HG02970 (cell line): ENCODE measurements around the gene SAMD5.

Experiments
- ATAC-seq: cut with Tn5 transposase; IDR thresholded peaks from one replicate; pipeline ENCODE4 v1.9.1; 2021; ENCODE audit warnings: mild to moderate bottlenecking, moderate library complexity, moderate number of reproducible peaks; ENCODE audit not compliant: unreplicated experiment, low FRiP score

Gene SAMD5

GRCh38 chr6:147564556-147564955 lies 56.1 kb downstream of the SAMD5 start:
- ATAC-seq, result no peak

- no peak for ATAC-seq
These were observed 57.9 kb downstream of the SAMD5 start for GRCh38 chr6:147566244-147566898.

DNA sequence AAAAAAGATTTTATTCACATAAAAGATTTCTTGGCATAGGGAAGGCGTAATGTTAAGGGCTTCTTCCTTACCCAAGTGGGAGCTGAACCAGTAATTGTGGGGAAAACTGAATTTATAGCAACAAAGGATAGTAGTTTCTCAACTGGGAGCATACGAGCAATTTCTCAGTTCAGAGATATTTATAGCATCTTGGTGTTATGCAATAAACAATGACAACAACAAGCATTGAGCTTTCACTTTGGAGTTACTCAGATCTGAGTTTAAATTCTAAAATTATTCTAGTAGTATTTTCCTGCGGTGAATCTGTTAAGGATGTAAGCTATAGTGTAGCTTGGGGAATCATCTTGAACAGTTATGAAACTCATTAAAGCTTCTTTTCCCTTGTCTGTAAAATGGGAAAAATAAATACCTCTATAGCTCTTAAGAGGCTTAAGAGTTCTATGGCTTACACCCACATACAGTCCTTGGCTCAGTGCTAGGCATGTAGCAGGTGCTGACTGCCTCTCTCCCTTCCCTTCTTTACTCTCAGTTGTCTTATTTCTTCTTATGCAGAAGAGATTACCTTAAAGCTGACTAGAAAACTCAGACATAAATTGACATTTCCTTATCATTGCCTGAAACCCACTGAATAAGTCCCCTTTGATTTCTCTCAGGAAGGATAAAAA lies 58.8 kb downstream of the SAMD5 start:
- no peak for ATAC-seq

DNA sequence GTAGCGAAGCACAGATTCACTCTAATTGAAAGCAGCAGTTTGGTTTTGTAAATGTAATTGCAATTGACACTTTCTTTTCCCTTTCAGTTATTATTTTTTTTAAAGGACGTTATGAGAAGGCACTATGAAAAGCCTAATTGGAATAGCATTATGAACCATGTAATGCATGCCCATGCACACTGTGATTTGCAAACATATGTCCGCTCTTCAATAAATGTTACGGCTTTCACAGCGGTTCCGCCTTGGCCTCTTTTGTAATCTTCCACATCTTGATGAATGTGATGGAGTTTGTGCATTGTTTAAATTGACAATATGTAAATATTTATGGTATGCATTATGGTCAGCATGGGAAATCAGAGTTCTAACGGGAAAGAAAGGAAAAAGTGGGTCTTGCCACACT lies 61.3 kb downstream of the SAMD5 start:
- no peak for ATAC-seq

GRCh38 chr6:147570681-147571080 lies 62.2 kb downstream of the SAMD5 start:
- no peak for ATAC-seq

DNA sequence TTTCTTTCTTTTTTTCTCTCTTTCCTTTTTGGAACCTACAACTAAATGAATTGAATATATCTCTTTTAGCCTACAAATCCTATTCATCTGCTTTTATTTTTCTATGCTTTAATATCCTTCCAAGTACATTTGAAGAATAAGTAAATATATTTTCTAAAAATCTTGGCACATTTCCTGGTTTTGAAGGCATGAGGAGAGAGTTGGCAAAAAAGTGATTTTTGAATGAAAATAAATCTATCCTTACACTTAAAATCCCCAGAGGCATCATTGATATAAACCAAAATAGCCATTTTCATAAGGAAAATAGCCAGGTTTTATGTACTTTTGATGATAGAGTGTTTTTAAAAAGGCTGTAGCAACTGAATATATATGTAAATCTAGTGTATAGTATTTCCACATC lies 69.0 kb downstream of the SAMD5 start:
- ATAC-seq, result no peak

DNA sequence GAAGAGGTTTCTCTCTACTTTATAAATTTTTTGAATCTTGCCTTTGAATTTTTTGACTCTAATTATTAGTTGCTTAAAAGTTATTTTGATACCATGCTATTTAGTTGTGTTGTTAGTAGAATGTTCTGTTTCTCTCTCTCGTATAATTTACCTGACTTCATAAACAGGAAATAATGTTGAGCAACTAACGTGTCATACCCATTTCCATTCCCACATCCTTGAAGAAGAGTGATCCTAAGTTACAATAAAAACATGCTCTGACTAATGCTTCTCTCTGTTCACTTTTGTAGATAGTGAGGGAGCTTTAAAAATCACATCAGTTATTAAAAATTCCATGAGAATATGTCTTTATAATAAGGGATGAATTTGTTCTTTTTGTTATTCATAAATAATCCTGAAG lies 69.7 kb downstream of the SAMD5 start:
- ATAC-seq, result no peak

- ATAC-seq, result no peak
These were observed 70.4 kb downstream of the SAMD5 start for GRCh38 chr6:147578883-147579282.

- no peak for ATAC-seq
These were observed 71.2 kb downstream of the SAMD5 start for GRCh38 chr6:147579667-147580066.

DNA sequence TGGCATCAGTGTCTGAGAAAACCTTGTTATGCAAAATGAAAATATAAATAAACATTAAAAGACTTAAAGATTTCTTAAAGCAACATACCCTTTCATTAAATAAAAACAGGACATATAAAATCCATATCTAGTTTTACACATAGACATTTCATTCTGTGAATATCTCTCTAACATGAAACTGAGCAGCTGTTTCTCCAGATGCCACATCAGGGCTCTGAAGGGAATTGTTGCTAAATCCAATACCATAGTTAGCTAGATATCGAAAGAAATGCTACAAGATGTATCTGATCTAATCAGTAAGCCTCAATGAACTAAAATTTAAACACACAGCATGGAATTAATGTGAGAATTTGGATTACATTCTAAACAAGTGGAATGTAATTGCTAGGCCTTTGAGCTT lies 74.5 kb downstream of the SAMD5 start:
- no peak for ATAC-seq

DNA sequence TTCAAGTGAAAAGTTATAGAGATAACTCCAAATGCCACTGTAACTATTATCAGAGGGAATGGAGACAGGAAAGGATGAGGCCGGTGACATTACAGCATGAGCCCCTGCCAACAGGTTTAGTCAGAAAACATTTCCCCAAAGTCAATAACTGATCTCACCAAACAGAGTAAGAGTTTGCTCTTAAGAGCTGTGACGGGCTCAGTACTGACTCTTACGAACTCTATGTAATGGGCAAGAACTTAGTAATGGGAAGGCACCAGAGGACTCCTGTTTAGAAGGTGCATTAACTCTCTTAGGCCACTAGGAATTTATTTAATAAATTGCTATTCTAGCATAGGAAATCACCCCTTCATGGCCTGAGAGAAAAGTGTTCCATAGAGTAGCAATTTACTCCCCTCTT lies 76.8 kb downstream of the SAMD5 start:
- no peak for ATAC-seq

DNA sequence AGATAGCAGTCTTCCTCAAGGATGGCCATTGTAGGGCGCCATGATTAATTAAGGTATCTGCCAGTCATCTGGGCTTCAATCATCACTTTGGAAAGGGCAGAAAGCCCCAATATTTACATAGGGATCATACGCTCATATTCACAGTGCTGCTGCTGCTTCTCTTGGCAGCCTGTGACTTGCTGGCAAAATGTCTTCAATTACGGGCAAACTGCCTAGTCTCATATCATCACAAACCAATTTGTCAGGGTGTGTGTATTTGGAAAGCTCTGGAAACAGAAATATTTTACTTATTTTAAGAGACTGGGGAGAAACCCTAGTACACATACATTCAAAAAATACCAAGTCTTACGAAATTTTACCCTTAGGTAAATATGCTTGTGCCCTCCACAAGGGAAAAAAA lies 77.6 kb downstream of the SAMD5 start:
- ATAC-seq, result no peak

DNA sequence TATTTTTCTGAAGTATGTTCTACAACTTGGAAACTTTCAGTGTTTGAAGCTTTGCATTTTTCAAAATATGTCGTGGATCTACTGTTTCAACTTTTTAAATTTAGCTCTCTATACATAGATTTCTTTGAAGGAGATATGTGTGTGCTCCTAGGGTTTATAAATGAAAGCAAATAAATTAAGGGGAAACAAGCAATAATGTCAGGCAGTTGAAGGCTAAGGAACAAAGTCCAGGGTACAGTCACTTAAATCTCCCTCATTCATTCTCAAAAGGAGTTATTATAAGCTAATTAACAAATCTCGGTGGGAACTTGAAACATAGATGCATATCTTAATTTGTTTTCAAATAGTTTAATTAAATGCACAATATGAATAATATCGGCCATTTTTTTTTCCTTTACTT lies 79.4 kb downstream of the SAMD5 start:
- no peak for ATAC-seq

DNA sequence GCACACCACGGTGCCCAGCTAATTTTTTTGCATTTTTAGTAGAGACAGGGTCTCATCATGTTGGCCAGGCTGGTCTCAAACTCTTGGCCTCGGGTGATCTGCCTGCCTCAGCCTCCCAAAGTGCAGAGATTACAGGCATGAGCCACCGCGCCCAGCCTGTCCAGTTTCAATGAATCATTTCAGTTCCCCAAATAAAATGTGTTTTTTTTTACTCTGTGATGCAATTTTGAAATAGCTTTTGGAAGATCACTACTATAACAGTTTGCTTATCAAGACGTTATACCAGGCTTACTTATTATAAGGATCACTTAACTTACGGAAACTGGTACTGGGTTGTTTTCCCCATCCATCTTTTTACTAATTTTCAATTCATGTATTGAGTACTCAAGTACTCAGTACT lies 80.0 kb downstream of the SAMD5 start:
- no peak for ATAC-seq

DNA sequence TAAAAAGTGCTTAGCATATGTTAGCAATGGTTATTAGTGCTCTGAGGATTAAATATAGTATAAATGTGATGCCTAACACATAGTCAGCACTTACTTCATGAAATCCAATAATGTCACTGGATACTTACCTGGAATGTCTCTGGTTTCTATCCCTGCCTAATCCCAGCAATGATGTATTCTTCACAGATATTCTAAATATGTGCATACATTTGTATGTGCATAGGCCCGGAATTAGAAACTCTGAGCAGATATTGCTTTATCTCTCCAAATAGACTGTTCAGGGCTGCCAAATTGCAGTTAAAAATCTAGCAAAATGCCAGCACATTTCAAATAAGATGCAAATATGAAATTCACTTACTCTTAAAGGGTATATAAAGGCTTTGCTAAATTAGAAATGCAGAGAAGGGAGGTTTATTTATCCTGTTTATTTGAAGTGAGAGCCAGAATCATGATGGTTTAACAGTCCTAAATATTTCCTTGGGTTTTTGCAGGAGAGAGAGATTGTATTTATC lies 81.3 kb downstream of the SAMD5 start:
- no peak for ATAC-seq

DNA sequence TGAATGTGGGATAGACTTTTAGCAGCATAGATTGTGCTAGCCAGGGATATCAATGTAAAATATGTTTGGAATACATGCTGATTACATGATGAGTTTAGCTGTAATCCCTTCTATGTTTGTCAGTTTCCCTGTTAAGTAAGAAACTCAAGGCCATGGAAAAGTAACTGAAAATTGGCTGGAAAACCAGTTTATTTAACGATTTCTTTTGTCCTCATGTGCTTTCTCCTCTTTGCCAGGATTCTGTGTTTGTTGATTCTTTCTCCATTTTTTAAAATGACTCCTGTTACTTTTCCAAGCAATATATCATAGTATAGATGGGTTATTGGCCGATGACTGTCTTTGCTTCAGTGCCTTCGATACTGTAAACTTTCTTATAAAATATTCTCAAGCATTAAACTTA lies 87.5 kb downstream of the SAMD5 start:
- no peak for ATAC-seq

- no peak for ATAC-seq
These were observed 95.0 kb downstream of the SAMD5 start for GRCh38 chr6:147603392-147604081.

DNA sequence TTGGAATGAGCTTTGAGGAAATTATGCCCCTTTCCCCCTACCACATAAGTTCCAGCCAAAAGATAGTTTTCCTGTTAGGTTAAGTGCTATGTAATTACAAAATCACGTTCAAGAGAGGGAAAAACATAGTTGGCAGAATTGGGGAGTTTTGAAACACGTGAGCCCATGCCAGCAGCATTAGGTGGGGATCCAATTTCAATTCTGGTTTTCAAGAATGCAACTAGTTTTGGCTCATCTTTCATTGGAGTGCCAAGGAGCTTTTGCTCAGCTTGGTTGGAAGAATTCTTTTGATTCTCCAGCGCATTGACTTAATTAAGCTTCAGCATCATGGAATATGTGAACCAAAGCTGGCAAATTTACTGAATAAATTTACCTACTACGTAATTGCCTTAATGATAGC lies 95.9 kb downstream of the SAMD5 start:
- no peak for ATAC-seq

- ATAC-seq, result no peak
These were observed 103.5 kb downstream of the SAMD5 start for GRCh38 chr6:147611992-147612391.

DNA sequence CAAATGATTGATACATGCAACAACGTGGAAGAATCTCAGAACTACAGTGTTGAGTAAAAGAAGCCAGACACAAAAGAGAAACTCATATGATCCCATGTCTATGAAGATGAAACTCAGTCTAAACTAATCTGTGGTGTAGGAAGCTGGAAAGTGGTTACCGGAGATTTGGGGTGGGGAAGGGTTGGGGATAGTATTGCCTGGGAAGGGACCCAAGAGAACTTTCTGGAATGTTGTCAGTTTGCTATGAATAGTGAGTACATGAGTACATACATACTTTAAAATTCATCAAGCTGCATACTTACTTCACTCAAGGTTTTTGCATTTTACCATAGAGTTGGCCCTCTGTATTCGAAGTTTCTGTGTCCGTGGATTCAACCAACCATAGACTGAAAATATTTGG lies 106.0 kb downstream of the SAMD5 start:
- ATAC-seq, result no peak

GRCh38 chr6:147615659-147616456 lies 107.4 kb downstream of the SAMD5 start:
- ATAC-seq, result no peak
